Measurements from ENCODE around the gene TEFM.

The TEFM gene

DNA sequence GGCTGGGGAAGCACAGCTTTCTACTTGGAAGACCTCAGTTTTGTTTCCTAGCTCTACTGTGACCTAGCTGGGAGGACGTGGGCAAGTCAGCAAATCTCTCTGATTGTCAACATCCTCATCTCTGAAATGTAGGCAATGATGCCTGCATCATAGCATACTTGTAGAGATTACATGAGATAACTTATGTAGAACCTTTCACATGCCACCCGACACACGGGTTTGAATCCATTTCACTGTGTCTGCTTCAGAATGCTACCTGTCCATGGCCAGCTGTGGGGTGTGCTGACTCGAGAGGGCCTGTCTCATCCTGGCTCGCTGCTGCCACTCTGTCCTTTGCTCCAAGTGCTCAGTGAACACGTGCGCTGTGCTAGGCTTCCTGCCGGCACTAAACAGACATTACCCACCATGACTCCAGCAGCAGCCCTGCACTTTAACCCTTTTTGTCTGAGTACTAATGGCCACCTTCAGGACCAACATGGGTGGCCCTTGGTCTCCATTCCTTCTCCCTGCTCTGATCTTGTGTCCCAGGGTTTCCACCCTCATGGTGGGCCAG, 23.1 kb upstream of the TEFM start:
- POLR2A ChIA-PET, result no interaction called here
- CTCF ChIA-PET, result no interaction called here
- DNase-seq (ENCODE audit: extremely low spot score), result no peak
- TF ChIP-seq SUZ12 (IDR thresholded peaks at IDR 0.05) (no peak), SP1 (IDR thresholded peaks at IDR 0.05) (no peak), NFRKB (IDR thresholded peaks at IDR 0.05) (no peak), ZNF384 (IDR thresholded peaks at IDR 0.05) (no peak), TARDBP (IDR thresholded peaks at IDR 0.05) (no peak), FOXA1 (IDR thresholded peaks at IDR 0.05) (no peak), ELF4 (IDR thresholded peaks at IDR 0.05) (no peak)

DNA sequence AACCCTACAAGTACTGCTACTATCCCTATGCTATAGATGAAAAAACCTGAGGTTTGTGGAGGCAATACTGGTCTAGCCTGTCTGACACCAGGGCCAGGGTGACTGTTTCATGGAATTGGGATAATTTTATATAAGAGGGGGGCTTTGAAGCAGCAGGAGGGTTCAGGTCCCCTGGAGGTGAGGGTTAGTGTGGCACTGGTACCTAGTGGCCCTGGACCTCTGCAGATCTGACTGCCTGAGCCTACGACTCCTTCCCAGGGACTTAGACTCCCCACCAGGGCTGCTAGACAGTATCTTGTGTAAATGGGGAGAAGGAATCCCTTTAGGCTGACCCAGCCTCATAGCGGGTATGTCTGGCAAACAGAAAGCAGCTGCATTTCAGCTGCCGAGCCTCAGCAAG, 22.5 kb upstream of the TEFM start:
- CTCF ChIA-PET, result no interaction called here
- TF ChIP-seq L3MBTL2 (conservative IDR thresholded peaks at IDR 0.05) (no peak), NFRKB (IDR thresholded peaks at IDR 0.05) (no peak), CTBP1 (IDR thresholded peaks at IDR 0.05; ENCODE audit: borderline replicate concordance) (no peak), FOXK2 (IDR thresholded peaks at IDR 0.05) (no peak), HDGF (IDR thresholded peaks at IDR 0.05; ENCODE audit: borderline replicate concordance) (no peak)
- no peak for DNase-seq (ENCODE audit: extremely low spot score)
- POLR2A ChIA-PET, result no interaction called here

DNA sequence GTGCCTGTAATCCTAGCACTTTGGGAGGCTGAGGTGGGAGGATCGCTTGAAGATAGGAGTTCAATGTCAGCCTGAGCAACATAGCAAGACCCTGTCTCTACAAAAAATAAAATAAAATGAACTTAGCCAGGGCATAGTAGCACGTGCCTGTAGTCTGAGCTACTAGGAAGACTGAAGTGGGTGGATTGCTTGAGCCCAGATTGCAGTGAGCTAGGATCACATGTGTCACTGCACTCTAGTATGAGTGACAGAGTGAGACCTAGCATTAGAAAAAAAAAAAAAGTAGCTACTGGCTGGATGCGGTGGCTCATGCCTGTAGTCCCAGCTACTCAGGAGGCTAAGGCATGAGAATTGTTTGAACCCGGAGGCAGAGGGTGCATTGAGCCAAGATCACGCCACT, 21.7 kb upstream of the TEFM start:
- ChIA-PET CTCF (no interaction called here), POLR2A (no interaction called here)
- TF ChIP-seq ELF4 (IDR thresholded peaks at IDR 0.05), result no peak
- no peak for TF ChIP-seq ZNF384 (IDR thresholded peaks at IDR 0.05)
- TF ChIP-seq TARDBP (IDR thresholded peaks at IDR 0.05), result no peak
- no peak for TF ChIP-seq L3MBTL2 (conservative IDR thresholded peaks at IDR 0.05)
- TF ChIP-seq NFRKB (IDR thresholded peaks at IDR 0.05), result no peak
- no peak for TF ChIP-seq LEF1 (IDR thresholded peaks at IDR 0.05; ENCODE audit: borderline replicate concordance)
- TF ChIP-seq SUZ12 (IDR thresholded peaks at IDR 0.05), result no peak
- TF ChIP-seq SP1 (IDR thresholded peaks at IDR 0.05), result no peak
- DNase-seq (ENCODE audit: extremely low spot score), result no peak

DNA sequence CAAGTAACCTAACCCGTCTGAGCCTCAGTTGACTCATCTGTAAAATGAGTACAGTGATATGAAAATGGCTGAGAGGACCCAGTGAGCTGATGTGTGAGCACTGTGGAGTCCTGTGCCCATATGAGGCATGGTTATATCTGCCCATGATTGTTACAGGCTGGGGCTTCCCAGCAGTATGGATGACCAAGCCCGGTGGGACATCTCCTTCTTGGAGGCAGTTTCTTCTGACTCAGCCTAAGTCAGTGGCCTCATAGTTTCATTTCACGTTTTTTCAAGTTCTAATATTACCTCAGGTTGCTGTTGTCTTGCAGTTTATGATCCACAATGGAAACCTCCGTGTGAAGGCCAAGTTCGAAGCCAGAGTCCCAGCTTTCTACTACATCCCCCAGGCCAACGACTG, 20.5 kb upstream of the TEFM start:
- POLR2A ChIA-PET, result no interaction called here
- CTCF ChIA-PET, result interaction anchor here (0.7 kb wide), 1 partner anchor 1561 kb away, joined by 3 read pairs; no protein-coding TSS in a partner anchor
- no peak for DNase-seq (ENCODE audit: extremely low spot score)
- no peak for TF ChIP-seq SUZ12 (IDR thresholded peaks at IDR 0.05)
- no peak for TF ChIP-seq LEF1 (IDR thresholded peaks at IDR 0.05; ENCODE audit: borderline replicate concordance)
- TF ChIP-seq, protein P1, sequence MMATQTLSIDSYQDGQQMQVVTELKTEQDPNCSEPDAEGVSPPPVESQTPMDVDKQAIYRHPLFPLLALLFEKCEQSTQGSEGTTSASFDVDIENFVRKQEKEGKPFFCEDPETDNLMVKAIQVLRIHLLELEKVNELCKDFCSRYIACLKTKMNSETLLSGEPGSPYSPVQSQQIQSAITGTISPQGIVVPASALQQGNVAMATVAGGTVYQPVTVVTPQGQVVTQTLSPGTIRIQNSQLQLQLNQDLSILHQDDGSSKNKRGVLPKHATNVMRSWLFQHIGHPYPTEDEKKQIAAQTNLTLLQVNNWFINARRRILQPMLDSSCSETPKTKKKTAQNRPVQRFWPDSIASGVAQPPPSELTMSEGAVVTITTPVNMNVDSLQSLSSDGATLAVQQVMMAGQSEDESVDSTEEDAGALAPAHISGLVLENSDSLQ (IDR thresholded peaks at IDR 0.05), result no peak
- TF ChIP-seq HDGF (IDR thresholded peaks at IDR 0.05; ENCODE audit: borderline replicate concordance), result no peak
- no peak for TF ChIP-seq L3MBTL2 (conservative IDR thresholded peaks at IDR 0.05)
- TF ChIP-seq ELF4 (IDR thresholded peaks at IDR 0.05), result no peak
- no peak for TF ChIP-seq ARNT (IDR thresholded peaks at IDR 0.05)
- no peak for TF ChIP-seq SP1 (IDR thresholded peaks at IDR 0.05)
- TF ChIP-seq ZNF384 (IDR thresholded peaks at IDR 0.05), result no peak
- no peak for TF ChIP-seq CTBP1 (IDR thresholded peaks at IDR 0.05; ENCODE audit: borderline replicate concordance)
- TF ChIP-seq FOXK2 (IDR thresholded peaks at IDR 0.05), result no peak
- no peak for TF ChIP-seq FOXM1 (IDR thresholded peaks at IDR 0.05; ENCODE audit: borderline replicate concordance)
- TF ChIP-seq BHLHE40 (IDR thresholded peaks at IDR 0.05; ENCODE audit: borderline replicate concordance), result no peak
- TF ChIP-seq FOXA1 (IDR thresholded peaks at IDR 0.05), result no peak
- TF ChIP-seq TARDBP (IDR thresholded peaks at IDR 0.05), result no peak
- no peak for TF ChIP-seq NFRKB (IDR thresholded peaks at IDR 0.05)

DNA sequence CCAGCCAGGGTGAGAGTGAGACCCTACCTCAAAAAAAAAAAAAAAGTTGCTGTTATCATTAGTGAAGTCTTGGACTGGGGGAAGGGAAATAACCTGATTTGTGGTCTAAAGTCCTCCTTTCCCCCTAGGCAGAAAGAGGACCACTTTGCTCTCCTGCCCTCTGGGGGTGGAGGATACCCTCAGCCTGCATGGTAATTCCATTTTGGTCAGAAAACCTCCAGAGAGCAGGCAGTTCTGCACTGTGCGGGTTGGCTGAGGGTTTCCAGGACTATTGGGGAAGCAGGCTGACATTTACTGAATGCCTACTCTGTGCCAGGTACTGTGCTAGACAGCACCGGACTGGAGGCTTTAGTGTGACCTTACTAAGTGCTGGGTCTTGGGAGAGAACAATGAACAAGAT, 18.3 kb upstream of the TEFM start:
- DNase-seq (ENCODE audit: extremely low spot score), result no peak
- CTCF ChIA-PET, result no interaction called here
- POLR2A ChIA-PET, result interaction anchor here (1.1 to 1.7 kb wide), 2 partner anchors 18 to 46 kb away, joined by 4 to 6 read pairs; partner anchors contain the start of genes RNF135 and TEFM
- TF ChIP-seq BHLHE40 (IDR thresholded peaks at IDR 0.05; ENCODE audit: borderline replicate concordance) (no peak), ZNF384 (IDR thresholded peaks at IDR 0.05) (no peak), FOXA1 (IDR thresholded peaks at IDR 0.05) (no peak), TARDBP (IDR thresholded peaks at IDR 0.05) (no peak), ELF4 (IDR thresholded peaks at IDR 0.05) (no peak), FOXM1 (IDR thresholded peaks at IDR 0.05; ENCODE audit: borderline replicate concordance) (no peak), NFRKB (IDR thresholded peaks at IDR 0.05) (no peak), L3MBTL2 (conservative IDR thresholded peaks at IDR 0.05) (no peak), CTBP1 (IDR thresholded peaks at IDR 0.05; ENCODE audit: borderline replicate concordance) (no peak), ARNT (IDR thresholded peaks at IDR 0.05) (no peak), HDGF (IDR thresholded peaks at IDR 0.05; ENCODE audit: borderline replicate concordance) (no peak), LEF1 (IDR thresholded peaks at IDR 0.05; ENCODE audit: borderline replicate concordance) (no peak), SP1 (IDR thresholded peaks at IDR 0.05) (no peak), FOXK2 (IDR thresholded peaks at IDR 0.05) (no peak), SUZ12 (IDR thresholded peaks at IDR 0.05) (no peak)
- TF ChIP-seq, protein P1 (IDR thresholded peaks at IDR 0.05), result no peak

DNA sequence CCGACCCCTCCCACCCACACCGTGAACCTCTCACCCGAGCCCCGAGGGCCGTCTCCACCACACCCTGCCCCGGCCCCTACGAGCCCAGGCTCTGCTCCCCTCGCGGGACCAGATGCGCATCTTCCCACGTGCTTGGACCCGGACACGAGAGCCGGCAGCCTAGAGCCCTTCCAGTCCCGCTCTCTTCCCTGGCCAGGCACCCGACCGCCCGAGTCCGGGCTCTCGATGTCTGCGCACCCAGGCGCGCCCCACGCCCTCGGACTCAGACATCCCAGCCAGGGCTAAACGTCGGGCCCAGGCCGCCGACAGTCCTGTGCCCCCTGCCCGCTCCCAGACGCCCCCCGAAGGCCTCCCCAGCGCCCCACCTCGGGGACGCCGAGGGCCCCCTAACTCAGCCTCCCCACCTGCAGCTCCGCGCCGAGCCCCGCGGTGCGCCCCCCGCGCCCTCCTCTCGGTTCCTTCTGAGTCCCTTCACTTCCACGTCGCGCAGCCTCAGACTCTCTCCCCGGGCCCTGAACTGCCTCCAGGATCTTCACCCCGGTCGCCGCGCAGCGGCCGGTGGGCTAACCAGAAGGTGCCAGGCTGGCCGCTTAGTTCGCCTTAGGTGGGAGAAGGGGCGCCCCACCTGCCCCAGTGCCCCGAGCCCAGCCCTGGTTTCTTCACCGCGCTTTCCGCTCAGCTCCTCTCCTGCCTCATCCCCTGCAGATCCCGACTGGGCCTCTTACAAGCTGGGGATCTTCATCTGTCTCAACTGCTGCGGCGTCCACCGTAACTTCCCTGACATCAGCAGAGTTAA, 16.4 kb upstream of the TEFM start:
- no peak for DNase-seq (ENCODE audit: extremely low spot score)
- peak; percentile 51 for TF ChIP-seq L3MBTL2 (conservative IDR thresholded peaks at IDR 0.05)
- no peak for TF ChIP-seq LEF1 (IDR thresholded peaks at IDR 0.05; ENCODE audit: borderline replicate concordance)
- no peak for TF ChIP-seq CTBP1 (IDR thresholded peaks at IDR 0.05; ENCODE audit: borderline replicate concordance)
- no peak for TF ChIP-seq HDGF (IDR thresholded peaks at IDR 0.05; ENCODE audit: borderline replicate concordance)
- POLR2A ChIA-PET, result interaction anchor here (1.0 to 2.8 kb wide), 2 partner anchors 11 to 16 kb away, joined by 3 to 15 read pairs; partner anchors contain the start of gene TEFM
- CTCF ChIA-PET, result interaction anchor here (0.6 to 1.2 kb wide), 2 partner anchors 9 to 27 kb away, joined by 3 to 4 read pairs; no protein-coding TSS in a partner anchor

All from HEK293T (cell line).